GM12873 (cell line): ENCODE data around the gene SPTBN1.

Experiments
- CTCF ChIP-seq: IDR thresholded peaks from 2 replicates; pipeline ENCODE4 v1.5.1; 2012; ENCODE audit warnings: low read depth, mild to moderate bottlenecking, moderate library complexity, low read length, control low read depth; ENCODE audit not compliant: insufficient read depth; ENCODE audit errors: missing control alignments

The SPTBN1 gene

GRCh38 chr2:54584598-54584997, 128.5 kb downstream of the SPTBN1 start:
- no peak for TF ChIP-seq CTCF

- no peak for TF ChIP-seq CTCF
Observed at GRCh38 chr2:54585136-54585733, 129.1 kb downstream of the SPTBN1 start.

- TF ChIP-seq CTCF, result no peak
Observed at GRCh38 chr2:54586062-54586461, 129.9 kb downstream of the SPTBN1 start.

GRCh38 chr2:54586494-54586893, 130.4 kb downstream of the SPTBN1 start:
- TF ChIP-seq CTCF, result no peak

GRCh38 chr2:54587171-54588016, 131.3 kb downstream of the SPTBN1 start:
- no peak for TF ChIP-seq CTCF

- TF ChIP-seq CTCF, result no peak
Observed at GRCh38 chr2:54588244-54588899, 132.2 kb downstream of the SPTBN1 start.

GRCh38 chr2:54589038-54589339, 132.9 kb downstream of the SPTBN1 start:
- no peak for TF ChIP-seq CTCF
